DOHH2 (cell line): Measurements from ENCODE around the gene CBL.

ENCODE experiments used
- CTCF ChIP-seq: fragments of 200-600 bp; sonication (generic); IDR thresholded peaks from one replicate; pipeline ENCODE4 v1.5.1; 2014; ENCODE audit warnings: antibody characterized with exemption, mild to moderate bottlenecking, low read depth, low read length; ENCODE audit not compliant: poor library complexity, severe bottlenecking
- EZH2phosphoT487 ChIP-seq: fragments of 200-600 bp; sonication (generic); IDR thresholded peaks from 2 replicates; pipeline ENCODE4 v1.6.1; 2017; ENCODE audit warnings: borderline replicate concordance, mild to moderate bottlenecking, antibody characterized with exemption, low read length, moderate library complexity, mixed read lengths

- no peak for TF ChIP-seq CTCF
- no peak for TF ChIP-seq EZH2phosphoT487
Measured at GRCh38 chr11:119202554-119202953, 3.6 kb upstream of the CBL start.
